GM12873 (cell line): Measurements from ENCODE around the gene CARD14.

Source experiments
- TF ChIP-seq, protein P1 (sequence below): IDR thresholded peaks from 2 replicates; pipeline ENCODE4 v1.5.1; 2012; ENCODE audit warnings: low read depth, mild to moderate bottlenecking, moderate library complexity, low read length, control low read depth; ENCODE audit not compliant: insufficient read depth; ENCODE audit errors: missing control alignments

Gene CARD14

DNA sequence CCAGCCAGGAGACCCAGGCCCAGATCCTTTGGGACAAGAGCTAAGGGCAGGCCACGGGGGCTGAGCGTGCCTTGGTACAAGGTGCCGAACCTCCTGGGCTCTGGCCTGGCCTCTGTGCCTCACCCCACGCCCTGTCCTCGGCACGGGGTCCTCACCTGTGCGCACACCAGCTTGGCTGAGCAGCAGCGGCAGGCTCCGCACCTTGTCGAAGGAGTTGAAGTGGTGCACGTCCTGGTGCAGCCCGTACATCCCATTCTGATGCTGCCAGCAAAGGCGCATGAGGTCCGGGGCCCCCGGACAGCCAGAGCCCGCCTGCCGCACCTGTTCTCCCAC lies 45.0 kb downstream of the CARD14 start:
- TF ChIP-seq, protein P1, sequence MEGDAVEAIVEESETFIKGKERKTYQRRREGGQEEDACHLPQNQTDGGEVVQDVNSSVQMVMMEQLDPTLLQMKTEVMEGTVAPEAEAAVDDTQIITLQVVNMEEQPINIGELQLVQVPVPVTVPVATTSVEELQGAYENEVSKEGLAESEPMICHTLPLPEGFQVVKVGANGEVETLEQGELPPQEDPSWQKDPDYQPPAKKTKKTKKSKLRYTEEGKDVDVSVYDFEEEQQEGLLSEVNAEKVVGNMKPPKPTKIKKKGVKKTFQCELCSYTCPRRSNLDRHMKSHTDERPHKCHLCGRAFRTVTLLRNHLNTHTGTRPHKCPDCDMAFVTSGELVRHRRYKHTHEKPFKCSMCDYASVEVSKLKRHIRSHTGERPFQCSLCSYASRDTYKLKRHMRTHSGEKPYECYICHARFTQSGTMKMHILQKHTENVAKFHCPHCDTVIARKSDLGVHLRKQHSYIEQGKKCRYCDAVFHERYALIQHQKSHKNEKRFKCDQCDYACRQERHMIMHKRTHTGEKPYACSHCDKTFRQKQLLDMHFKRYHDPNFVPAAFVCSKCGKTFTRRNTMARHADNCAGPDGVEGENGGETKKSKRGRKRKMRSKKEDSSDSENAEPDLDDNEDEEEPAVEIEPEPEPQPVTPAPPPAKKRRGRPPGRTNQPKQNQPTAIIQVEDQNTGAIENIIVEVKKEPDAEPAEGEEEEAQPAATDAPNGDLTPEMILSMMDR = no peak

DNA sequence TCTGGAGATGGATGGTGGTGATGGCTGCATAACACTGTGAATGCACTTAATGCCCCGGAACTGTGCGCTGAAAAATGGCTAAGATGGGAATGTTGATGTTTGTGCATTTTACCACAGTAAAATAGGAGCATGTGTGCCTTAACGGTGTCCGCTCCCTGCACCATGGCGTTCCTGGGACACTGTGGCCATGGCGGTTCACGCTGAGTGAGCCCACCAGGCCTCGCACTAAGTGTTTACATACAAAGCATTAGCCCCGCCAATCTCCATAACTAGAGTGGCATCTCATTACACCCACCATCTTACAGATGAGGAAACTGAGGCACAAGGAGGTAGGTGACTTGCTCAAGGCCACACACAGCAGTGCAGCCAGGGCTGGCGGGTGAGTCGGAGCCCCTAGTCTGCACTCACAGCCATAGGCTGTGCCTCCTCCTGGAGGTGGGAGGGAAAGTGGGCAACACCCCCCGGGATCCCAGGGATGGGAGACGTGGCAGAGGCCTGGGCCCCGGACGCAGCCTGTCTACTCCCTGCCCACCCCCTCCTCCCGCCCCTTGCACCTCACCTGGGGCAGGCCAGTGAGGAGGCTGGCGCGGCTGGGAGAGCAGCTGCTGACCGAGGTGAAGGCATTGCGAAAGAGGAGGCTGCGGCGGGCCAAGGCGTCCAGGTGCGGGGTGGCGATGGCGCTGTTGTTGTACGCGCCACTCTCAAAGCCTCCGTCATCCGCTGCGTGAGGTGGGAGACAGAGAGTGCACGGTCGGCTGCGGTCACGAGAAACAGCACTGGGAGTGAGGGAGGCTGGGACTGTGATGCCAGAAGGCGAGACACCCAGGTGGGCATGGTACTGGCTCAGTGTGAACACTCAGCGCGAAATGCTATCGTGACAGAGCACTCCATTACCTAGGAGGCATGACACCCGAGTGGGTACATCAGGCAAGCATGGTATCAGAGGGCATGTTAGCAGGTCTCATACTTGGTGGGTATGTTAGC lies 46.9 kb downstream of the CARD14 start:
- TF ChIP-seq, protein P1 = no peak

DNA sequence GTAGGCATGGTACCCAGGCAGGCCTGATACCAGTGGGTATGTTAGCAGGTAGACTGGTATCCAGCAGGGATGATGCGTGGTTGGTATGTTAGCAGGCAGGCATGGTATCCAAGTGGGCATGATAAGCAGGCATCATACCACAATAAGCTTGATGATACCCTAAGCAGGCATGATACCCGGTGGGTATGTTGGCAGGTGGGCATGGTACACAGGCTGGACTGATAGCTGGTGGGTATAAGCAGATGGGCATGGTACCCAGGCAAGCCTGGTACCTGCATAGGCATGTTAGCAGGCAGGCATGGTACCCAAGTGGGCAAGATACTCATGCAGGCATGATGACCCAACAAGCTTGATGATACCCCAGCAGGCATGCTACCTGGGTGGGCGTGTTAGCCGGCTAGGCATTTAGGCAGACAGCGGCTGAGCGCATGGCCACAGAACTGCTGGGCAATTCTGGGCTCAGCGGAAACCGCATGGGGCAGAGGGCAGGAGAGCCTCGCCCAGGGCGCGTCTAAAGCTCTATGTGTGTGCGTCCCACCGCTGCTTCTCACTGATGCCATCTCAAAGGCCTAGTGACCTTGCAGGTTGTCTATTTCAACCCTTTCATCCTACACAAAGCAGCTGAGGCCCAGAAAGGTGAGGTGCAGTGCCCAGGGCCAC lies 48.0 kb downstream of the CARD14 start:
- TF ChIP-seq, protein P1 = no peak

DNA sequence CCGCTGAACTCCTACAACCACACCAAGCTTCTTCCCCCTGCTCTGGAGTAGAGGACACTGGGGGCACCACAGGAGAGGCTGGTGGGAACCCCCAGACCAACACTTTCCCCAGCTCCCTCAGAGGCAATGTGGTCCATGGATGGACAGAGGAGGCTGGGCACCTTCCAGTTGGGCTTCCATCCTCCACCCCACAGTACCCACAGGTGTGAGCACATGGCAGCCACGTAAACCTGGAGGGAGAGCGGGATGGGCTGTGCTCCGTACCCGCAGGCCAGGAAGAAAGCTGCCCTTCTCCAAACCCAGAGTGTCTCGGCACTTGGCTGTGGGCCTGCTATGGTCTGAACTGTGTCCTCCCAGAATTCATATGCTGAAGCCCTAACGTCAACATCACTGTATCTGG lies 48.6 kb downstream of the CARD14 start:
- TF ChIP-seq, protein P1 = no peak

DNA sequence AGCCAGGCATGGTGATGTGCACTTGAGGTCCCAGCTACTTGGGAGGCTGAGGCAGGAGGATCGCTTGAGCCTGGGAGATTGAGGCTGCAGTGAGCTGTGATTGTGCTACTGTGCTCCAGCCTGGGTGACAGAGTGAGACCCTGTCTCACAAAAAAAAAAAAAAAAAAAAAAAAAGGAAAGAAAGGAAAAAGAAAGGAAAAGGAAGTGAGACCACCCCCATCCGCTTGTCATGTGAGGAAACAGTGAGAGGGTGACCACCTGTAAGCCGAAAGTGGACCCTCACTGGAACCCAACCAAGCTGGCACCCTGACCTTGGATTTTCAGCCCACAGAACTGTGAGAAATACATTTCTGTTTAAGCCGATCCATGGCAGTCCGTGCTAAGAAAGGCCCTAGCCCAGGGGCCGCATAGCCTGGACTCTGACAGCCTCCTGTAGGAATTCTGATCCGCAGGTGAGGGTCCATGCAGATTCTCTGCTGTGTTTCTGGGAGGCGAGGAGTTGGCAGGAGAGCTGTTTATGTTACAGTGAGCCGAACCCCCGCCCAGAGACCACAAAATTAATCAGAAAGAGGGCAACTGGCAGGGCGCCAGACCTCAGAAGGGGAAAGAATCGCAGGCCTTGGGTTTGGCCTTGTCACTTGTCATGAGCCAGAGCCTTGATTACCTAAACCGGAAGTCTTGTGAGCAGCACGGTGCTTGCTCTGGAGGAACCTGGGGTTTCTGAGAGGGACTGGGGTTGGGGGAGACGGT lies 49.4 kb downstream of the CARD14 start:
- TF ChIP-seq, protein P1 = no peak

DNA sequence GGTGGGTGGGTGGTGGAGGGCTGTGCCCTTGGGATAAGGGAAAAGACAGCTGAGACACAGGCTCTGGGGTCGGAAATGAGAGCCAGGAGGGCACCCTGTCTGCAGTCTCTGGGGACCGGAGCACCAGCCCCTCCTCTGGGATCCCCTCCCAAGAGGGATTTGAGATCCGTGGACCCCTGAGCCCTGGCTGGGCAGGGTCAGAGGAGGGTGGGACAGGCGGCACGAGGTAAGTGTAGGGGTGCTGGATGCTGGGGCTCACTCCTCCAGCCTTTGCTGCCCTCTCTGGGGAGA lies 49.9 kb downstream of the CARD14 start:
- TF ChIP-seq, protein P1 = no peak
